HG02840 (cell line): ENCODE results near the gene ADM2.
"Not testable (repeated sequence)": the region's sequence is repeated elsewhere in the genome, so short reads cannot be mapped to it uniquely, and the experiment has no call there.

ENCODE experiments used
- ATAC-seq: cut with Tn5 transposase; IDR thresholded peaks from one replicate; pipeline ENCODE4 v1.9.1; 2021; ENCODE audit warnings: mild to moderate bottlenecking, moderate library complexity, moderate number of reproducible peaks; ENCODE audit not compliant: unreplicated experiment, low FRiP score

Gene ADM2, protein sequence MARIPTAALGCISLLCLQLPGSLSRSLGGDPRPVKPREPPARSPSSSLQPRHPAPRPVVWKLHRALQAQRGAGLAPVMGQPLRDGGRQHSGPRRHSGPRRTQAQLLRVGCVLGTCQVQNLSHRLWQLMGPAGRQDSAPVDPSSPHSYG

DNA sequence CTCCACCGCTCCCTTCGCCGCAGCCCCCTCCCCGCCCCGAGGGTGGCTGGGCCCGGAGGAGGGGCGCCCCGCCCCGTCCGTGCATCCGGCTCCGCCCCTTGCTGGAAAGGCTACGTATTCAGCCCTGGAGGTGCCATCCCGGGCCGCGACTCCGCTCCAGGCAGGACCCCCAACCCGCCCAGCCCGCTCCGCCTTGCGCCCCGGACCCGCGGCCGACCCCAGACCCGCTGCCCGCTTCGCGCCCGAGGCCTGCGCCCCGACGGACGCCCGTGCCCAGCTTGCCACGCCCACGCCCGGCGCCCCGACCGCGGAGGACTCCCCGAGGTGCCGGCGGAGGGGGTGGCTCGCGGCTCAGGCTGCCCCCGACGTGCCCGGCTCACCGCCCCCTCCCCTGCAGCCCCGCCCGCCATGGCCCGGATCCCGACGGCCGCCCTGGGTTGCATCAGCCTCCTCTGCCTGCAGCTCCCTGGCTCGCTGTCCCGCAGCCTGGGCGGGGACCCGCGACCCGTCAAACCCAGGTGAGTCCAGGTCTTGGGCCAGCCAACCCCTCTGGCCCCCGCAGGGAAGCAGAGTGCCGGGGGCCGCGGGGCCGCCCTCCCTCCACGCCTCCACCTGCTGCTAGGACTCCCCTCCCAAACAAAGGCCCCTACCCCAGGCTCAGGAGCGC is at the start of gene ADM2:
ADM2 (plus strand) TSS at position 104 of the 667 bp plus-strand sequence; CDS start at position 409, 305 bp downstream.
- ATAC-seq, result no peak

DNA sequence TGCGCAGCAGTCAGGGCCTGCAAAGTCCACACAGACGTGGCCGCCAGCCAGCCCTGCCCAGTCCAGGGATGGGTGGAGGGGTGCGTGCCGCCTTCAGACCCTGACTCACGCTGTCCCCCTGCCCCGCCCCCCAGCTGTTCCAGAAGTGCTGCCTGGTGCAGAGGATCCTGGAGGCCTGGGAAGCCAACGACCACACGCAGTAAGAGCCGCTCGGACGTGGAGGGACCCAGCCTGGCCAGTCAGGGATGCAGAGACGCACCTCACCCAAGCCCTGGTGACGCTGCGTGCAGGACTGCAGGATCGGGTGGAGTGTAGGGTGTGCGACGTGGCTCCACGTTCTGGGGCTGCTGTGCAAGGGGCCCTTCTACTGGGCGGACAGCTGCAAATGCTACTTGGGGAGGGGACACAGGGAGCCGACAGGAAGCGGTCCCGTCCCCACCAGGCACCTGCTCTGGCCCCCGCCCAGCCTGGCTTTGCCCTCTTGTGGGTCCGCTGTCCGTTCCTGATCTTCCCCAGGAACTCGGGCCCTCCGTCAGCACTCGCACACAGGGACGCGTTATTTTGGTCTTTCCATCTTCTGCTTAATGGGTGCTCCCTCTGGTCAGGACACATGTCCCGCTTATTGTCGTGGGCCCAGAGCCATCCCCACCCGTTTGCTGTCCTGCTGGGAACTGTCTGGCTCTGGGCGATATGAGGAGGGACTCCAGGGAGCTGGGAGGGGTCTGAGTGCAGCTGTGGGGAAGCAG is 49.0 kb upstream of the ADM2 start:
- no peak for ATAC-seq

DNA sequence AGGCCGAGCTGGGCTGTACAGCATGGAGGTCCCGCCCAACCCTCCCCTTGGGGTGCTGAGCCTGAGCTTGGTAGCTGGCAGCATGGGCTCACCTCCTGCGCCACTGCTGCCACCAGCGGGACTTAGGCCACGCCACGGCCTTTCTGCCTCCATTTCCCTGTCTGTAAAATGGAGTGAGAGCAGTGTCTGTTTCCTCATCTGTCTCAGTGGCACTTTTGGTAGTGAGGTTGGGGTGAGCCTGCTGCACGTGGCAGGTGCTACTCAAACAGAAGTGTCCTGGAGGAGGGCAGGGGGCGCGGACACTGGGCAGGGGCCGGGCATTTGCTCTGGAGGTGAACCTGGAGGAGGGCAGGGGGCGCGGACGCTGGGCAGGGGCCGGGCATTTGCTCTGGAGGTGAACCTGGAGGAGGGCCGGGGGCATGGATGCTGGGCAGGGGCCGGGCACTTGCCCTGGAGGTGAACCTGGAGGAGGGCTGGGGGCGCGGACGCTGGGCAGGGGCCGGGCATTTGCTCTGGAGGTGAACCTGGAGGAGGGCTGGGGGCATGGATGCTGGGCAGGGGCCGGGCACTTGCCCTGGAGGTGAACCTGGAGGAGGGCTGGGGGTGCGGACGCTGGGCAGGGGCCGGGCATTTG is 48.3 kb upstream of the ADM2 start:
- ATAC-seq, result not testable (repeated sequence)

DNA sequence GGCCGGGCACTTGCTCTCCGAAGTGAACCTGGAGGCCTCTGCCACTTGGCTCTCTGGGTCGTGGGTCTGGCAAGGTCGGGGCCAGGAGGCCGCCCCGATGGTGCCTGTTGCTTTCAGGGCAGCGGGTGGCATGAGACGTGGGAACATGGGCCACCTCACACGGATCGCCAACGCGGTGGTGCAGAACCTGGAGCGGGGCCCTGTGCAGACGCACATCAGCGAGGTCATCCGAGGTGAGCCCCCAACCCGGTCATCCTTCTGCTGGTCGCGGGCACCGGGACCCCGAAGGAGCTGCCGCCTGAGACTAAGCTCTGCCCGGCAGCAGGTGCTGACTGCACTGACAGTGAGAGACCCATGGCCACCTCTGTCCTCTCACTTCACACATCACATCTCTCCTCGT is 46.5 kb upstream of the ADM2 start:
- no peak for ATAC-seq

- no peak for ATAC-seq
These were observed 45.9 kb upstream of the ADM2 start for GRCh38 chr22:50435291-50436014.

GRCh38 chr22:50436015-50436830 is 45.1 kb upstream of the ADM2 start:
- no peak for ATAC-seq

DNA sequence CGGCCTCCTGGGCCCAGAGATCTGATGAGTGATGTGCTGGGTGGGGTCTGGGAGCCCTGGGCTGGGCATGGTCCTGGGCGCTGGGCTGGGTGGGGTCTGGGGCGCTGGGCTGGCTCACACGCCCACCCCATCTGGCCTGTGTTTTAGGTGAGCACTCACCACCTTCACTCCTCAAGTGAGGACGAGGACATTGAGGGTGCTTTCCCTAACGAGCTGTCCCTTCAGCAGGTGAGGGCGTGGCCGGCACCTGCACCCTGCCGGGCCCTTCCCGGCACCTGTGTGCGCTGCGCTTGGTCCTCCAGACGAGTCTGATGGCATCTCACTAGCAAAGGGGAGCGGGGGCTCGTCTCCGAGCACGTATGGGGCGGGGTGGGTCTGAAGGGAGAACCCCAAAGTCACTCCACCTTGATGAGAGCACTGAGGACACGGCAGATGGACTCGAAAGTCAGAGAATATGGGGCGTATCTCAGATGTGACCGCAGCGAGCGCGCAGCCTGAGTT is 44.5 kb upstream of the ADM2 start:
- ATAC-seq, result no peak

DNA sequence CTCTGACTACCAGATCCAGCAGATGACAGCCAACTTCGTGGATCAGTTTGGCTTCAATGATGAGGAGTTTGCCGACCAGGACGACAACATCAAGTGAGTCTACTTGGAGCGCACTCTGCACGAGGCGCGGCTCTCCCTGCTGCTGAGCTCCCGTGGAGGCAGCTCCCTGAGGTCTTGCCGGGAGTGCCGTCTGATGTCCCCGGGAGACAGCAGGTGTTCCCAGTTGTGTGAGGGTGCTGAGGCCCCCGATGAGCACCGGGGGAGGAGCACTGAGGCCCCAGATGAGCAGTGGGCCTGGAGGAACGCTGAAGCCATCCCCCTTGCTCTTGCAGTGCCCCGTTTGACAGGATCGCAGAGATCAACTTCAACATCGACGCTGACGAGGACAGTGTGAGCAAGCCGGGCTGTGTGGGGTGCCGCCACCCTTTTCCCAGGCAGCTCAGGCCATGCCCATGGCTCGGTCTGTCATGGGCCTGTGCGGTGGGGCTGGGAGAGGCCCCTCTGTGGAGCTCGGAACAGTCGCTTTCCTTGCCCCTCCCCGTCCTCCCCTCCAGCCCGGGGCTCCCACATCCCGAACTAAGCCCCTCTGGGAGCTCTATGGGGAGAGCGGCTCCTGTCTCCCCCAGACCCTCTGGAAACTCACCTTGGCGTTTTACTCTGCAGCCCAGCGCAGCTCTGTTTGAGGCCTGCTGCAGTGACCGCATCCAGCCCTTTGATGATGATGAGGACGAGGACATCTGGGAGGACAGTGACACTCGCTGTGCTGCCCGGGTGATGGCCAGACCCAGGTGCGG is 43.6 kb upstream of the ADM2 start:
- no peak for ATAC-seq

DNA sequence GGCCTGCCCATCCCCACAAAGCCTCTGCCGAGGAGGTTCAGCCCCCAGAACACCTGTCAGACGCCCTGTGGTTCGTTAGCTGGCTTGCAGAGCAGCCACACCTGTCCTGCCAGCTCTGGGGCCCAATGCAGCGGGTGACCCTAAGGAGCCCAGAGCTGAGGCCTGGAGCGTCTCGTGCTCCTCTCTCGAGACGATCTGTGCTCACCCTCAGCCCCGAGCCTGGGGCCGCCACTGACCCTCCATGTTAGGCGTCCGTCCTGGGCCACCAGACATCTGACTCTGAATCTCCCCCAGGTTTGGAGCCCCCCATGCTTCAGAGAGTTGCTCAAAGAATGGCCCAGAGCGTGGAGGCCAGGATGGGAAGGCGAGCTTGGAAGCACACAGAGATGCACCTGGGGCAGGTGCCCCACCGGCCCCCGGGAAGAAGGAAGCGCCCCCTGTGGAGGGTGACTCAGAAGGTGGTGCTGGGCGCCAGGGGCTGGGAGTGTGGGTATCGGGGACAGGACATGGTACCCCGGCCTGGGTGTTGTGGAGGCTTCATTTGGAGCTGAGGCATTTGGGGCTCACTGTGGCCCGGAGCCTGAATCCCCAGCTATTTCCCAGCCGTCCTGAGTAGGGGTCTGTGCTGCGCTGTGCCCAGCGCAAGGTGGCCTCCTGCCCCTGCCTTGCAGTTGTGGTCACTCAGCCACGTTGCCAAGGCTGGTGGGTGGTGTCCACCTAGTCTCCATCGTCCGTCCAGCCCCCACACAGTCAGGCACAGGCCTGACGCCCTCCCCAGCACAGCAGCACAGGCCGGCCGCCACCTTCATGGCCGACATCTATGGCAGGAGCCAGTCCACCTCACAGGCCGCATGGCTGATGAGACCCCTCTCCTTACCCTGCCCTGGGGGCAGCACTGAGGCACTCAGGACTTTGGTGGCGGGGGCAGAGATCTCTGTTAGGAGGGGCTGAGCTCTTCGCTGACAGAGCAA is 42.8 kb upstream of the ADM2 start:
- ATAC-seq, result no peak

GRCh38 chr22:50439314-50439870 is 42.0 kb upstream of the ADM2 start:
- no peak for ATAC-seq

DNA sequence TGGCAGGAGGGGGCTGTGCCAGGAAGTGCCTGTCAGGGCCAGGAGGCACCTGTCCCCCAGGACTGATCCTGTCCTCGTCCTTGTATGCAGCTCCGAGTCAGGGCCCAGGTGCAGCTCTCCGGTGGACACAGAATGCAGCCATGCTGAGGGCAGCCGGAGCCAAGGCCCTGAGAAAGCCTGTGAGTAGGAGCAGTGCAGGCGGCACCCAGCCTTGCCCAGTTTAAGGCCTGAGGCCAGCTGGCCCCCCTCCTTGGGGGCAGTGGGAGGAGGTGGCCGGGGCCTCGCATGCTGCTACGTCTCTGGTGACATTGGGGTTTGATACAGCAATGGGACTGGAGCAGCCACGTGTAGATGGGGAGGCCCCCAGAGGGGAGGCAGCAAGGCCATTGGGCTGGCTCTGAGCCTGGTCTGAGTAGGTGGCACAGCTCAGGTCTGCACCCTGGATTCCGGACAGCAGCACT is 41.4 kb upstream of the ADM2 start:
- no peak for ATAC-seq

GRCh38 chr22:50440544-50441249 is 40.6 kb upstream of the ADM2 start:
- ATAC-seq, result no peak

GRCh38 chr22:50441428-50441993 is 39.8 kb upstream of the ADM2 start:
- ATAC-seq, result no peak

DNA sequence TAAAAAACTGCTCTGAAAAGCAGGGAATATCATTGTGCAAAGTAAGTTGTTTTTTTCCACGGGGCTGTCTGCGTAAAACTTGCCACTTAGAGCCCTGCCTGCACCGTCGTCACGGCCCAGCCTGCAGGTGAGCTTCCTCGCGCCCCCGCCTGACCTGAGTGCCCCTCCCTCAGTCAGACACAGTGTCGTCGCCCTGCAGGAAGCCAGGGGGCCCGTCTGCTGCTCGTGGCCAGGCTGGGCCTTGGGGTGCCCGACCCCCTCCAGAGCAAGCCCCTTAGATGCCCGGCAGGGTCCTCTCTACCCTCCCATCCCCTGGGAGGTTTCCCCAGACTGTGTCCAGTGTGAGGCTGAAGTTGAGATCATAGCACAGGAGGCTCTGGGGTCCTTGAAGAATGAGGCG is 38.1 kb upstream of the ADM2 start:
- no peak for ATAC-seq

- ATAC-seq, result no peak
These were observed 37.3 kb upstream of the ADM2 start for GRCh38 chr22:50443801-50444625.
